ENCODE measurements around the gene TSC1. TPM values are rescaled to one million over a fixed set of nuclear protein-coding genes. Genes with fewer than 3 reads are reported as not detected.
A peak's percentile ranks its signal among the peaks of the same experiment; 100 is the strongest.

Gene TSC1
- total and polyA plus RNA-seq, 8 donors: 44.4 to 60.3 (median 49.3) TPM

DNA sequence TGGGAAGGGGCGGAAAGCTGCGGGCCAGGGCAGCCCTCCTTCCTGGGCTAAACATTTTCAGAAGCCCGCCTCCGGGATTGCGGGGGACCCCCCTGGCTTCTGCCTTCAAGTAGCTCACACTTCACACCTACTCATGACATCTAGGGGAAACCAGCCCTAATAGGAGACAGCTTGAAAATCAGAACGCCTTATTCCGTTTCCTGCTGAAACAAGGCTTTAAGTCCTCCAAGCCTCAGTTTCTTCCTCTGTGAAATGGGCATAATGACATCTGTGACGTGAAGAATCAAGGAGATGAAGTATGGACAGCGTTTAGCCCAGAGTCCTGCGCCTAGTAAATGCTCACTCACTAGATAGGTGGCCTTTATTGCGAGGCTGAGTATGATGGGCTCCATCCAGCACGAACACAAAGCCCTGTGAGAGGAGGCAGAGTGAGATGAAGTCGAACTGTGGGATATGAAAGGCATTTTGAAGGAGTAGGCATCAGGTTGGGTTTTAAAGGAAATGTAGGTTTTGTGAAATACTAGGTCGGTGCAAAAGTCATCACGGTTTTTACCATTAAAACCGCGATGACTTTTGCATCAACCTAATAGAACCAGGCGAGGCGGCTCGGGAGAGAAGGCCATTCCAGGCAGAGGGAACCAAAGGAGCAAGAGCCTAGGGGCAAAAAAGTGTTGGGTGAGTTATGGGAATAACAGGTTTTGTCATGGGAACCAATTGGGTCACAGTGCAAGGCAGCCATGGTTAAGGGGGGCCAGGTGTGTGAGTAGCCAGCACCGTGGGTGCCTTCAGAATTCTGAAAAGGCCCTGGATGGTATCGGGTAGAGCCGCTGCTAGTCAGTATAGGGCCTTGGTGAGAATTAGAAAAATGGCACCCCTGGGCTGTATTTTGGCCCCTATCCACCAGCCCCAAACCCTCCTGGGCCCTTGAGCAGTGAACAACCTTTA, 1.0 kb upstream of the TSC1 start:
- TF ChIP-seq, protein P1, sequence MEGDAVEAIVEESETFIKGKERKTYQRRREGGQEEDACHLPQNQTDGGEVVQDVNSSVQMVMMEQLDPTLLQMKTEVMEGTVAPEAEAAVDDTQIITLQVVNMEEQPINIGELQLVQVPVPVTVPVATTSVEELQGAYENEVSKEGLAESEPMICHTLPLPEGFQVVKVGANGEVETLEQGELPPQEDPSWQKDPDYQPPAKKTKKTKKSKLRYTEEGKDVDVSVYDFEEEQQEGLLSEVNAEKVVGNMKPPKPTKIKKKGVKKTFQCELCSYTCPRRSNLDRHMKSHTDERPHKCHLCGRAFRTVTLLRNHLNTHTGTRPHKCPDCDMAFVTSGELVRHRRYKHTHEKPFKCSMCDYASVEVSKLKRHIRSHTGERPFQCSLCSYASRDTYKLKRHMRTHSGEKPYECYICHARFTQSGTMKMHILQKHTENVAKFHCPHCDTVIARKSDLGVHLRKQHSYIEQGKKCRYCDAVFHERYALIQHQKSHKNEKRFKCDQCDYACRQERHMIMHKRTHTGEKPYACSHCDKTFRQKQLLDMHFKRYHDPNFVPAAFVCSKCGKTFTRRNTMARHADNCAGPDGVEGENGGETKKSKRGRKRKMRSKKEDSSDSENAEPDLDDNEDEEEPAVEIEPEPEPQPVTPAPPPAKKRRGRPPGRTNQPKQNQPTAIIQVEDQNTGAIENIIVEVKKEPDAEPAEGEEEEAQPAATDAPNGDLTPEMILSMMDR (IDR thresholded peaks at IDR 0.05): no peak
- ATAC-seq: no peak
- H3K9me3 ChIP-seq: no peaks in the 10 kb centered on the region
- intact Hi-C loops (cut with DNase I): no loop called here
- peaks cover 12 to 35% of the 10 kb centered on the region in 2 donors for H3K4me1 ChIP-seq
- no peaks in the 10 kb centered on the region for H3K36me3 ChIP-seq
- peak overlapping the region; percentile 97 to 98 for H3K27ac ChIP-seq
- H3K27me3 ChIP-seq: no peaks in the 10 kb centered on the region
- H3K4me3 ChIP-seq: peak overlapping the region; percentile 97 to 99
- DNase-seq: no peak

DNA sequence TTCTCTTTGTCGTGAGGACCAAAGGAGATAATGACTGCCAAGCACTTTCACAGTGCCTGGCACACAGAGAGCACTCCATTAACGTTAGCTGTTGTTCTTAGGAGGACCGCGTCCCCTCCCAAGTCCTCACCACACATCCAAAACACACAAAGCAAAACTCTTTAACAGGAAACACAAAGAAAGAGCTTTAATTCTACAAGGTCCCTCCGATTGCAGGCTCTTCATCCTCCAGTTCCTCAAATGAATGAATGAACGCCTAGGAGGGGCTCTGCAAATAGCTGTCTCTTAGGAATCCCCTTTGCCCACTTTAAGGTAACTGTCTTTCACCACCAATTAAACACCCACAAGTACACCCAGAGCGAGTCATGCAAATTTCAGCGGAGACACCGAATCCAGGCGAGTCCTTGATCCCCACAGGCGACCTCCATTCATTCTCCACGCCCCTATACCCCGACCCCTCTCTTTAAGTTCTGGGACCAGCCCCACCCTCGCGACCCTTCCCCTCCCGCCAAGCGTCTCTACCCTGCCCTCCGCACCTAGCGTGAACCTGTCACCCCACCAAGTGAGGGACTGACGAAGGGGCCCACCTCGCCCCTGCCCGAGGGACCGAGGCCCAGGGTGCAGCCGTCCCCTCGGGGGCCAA, 644 bp downstream of the TSC1 start:
- Histone ChIP-seq H3K4me1 (peaks cover 12 to 35% of the 10 kb centered on the region in 2 donors), H3K9me3 (no peaks in the 10 kb centered on the region), H3K27me3 (no peaks in the 10 kb centered on the region), H3K27ac (peak overlapping the region; percentile 97 to 98), H3K36me3 (no peaks in the 10 kb centered on the region), H3K4me3 (peak overlapping the region; percentile 97 to 99)
- TF ChIP-seq, protein P1 (IDR thresholded peaks at IDR 0.05): no peak
- DNase-seq (no peak), ATAC-seq (no peak)
- intact Hi-C loops (cut with DNase I): no loop called here

DNA sequence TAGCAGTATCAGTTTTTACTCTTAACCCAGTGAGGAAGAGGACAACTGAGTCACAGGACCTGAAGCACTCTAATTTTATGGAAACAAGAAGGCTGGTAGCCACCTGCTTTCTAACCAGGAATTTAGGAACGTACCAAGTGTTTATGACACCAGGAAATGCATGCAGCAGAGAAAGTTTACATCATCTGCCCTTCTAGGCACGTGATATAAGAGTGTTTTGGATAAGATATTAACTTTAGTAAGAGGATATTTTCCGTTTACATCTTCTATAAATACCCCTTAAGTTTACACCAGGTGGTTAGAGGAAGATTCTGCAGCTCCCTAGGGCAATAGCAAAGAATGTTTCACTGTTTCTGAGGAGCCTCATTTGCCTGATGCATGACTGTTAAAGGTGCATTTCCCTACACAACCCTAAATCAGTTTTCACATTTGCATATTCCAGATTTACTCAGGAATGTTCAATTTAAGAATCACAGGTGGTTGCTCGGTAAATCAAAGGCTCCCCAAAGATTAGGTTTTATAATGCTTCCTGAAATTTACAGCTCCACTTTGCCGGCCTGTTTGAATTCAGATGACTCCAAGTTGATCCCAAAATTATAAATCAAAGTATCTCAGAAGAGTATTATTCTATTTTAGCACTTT, 1.8 kb downstream of the TSC1 start:
- TF ChIP-seq, protein P1 (IDR thresholded peaks at IDR 0.05): no peak

GRCh38 chr9:132939169-132939568, 5.2 kb downstream of the TSC1 start:
- no peak for DNase-seq
- H3K36me3 ChIP-seq: peaks cover 0 to 6% of the 10 kb centered on the region in 2 donors
- no peaks in the 10 kb centered on the region for H3K9me3 ChIP-seq
- H3K4me1 ChIP-seq: peaks cover 12 to 28% of the 10 kb centered on the region in 2 donors
- ATAC-seq: no peak
- H3K27me3 ChIP-seq: no peaks in the 10 kb centered on the region
- H3K4me3 ChIP-seq: no peak overlapping the region
- TF ChIP-seq, protein P1 (IDR thresholded peaks at IDR 0.05): no peak
- intact Hi-C loops (cut with DNase I): no loop called here
- H3K27ac ChIP-seq: no peak overlapping the region

More for the DNA sequence above, 1.8 kb downstream of the TSC1 start:
- H3K36me3 ChIP-seq: no peaks in the 10 kb centered on the region
- no peaks in the 10 kb centered on the region for H3K27me3 ChIP-seq
- DNase-seq (no peak), ATAC-seq (no peak)
- no peak overlapping the region for H3K27ac ChIP-seq
- peaks cover 12 to 35% of the 10 kb centered on the region in 2 donors for H3K4me1 ChIP-seq
- intact Hi-C loops (cut with DNase I): no loop called here
- peak overlapping the region in 1 of 2 donors; percentile 99 for H3K4me3 ChIP-seq
- no peaks in the 10 kb centered on the region for H3K9me3 ChIP-seq
